Measurements from ENCODE around the gene IQCE.

IQCE gene

GRCh38 chr7:2520131-2520760 is 38.5 kb upstream of the IQCE start:
- Histone ChIP-seq H3K4me2 (ENCODE audit: low read length) (peak overlapping the region; percentile 34; the same call in 1 of the 2 replicates), H4K20me1 (ENCODE audit: insufficient read depth, low read length) (no peaks in the 10 kb centered on the region), H3K79me2 (ENCODE audit: insufficient read depth, low read length) (no peaks in the 10 kb centered on the region), H3F3A (ENCODE audit: insufficient read depth, low read length) (no peaks in the 10 kb centered on the region), H3K27me3 (ENCODE audit: insufficient read depth, low read length) (peaks cover 17% of the 10 kb centered on the region), H3K4me1 (ENCODE audit: insufficient read depth, low read length, severe bottlenecking) (peaks cover 11% of the 10 kb centered on the region), H3K9me2 (ENCODE audit: low read depth, low read length) (no peaks in the 10 kb centered on the region), H3K9ac (ENCODE audit: low read length) (no peak overlapping the region), H3K36me3 (ENCODE audit: insufficient read depth, low read length) (no peaks in the 10 kb centered on the region), H3K9me3 (ENCODE audit: low read length) (no peaks in the 10 kb centered on the region), H3K4me3 (ENCODE audit: low read depth, low read length, poor library complexity, severe bottlenecking) (no peak overlapping the region), H2AFZ (ENCODE audit: low read length) (no peak overlapping the region), H3K27ac (ENCODE audit: low read depth, low read length, poor library complexity, severe bottlenecking) (no peak overlapping the region)
- TF ChIP-seq CTCF (IDR thresholded peaks at IDR 0.05; ENCODE audit: low read length) (no peak), EZH2 (IDR thresholded peaks at IDR 0.05; ENCODE audit: borderline replicate concordance, low read length) (no peak)

GRCh38 chr7:2520761-2521290 is 38.0 kb upstream of the IQCE start:
- no peaks in the 10 kb centered on the region for H3K9me2 ChIP-seq (ENCODE audit: low read depth, low read length)
- no peak overlapping the region for H3K4me2 ChIP-seq (ENCODE audit: low read length)
- peaks cover 11% of the 10 kb centered on the region for H3K4me1 ChIP-seq (ENCODE audit: insufficient read depth, low read length, severe bottlenecking)
- no peak for TF ChIP-seq EZH2 (IDR thresholded peaks at IDR 0.05; ENCODE audit: borderline replicate concordance, low read length)
- TF ChIP-seq CTCF (IDR thresholded peaks at IDR 0.05; ENCODE audit: low read length), result no peak
- H3K79me2 ChIP-seq (ENCODE audit: insufficient read depth, low read length), result no peaks in the 10 kb centered on the region
- no peaks in the 10 kb centered on the region for H3K9me3 ChIP-seq (ENCODE audit: low read length)
- H3K36me3 ChIP-seq (ENCODE audit: insufficient read depth, low read length), result no peaks in the 10 kb centered on the region
- no peak overlapping the region for H3K4me3 ChIP-seq (ENCODE audit: low read depth, low read length, poor library complexity, severe bottlenecking)
- no peak overlapping the region for H3K27ac ChIP-seq (ENCODE audit: low read depth, low read length, poor library complexity, severe bottlenecking)
- no peak overlapping the region for H3K9ac ChIP-seq (ENCODE audit: low read length)
- no peaks in the 10 kb centered on the region for H4K20me1 ChIP-seq (ENCODE audit: insufficient read depth, low read length)
- H3F3A ChIP-seq (ENCODE audit: insufficient read depth, low read length), result no peaks in the 10 kb centered on the region
- H2AFZ ChIP-seq (ENCODE audit: low read length), result no peak overlapping the region
- H3K27me3 ChIP-seq (ENCODE audit: insufficient read depth, low read length), result peaks cover 23% of the 10 kb centered on the region

- H2AFZ ChIP-seq (ENCODE audit: low read length), result no peak overlapping the region
- no peak overlapping the region for H3K27ac ChIP-seq (ENCODE audit: low read depth, low read length, poor library complexity, severe bottlenecking)
- no peaks in the 10 kb centered on the region for H4K20me1 ChIP-seq (ENCODE audit: insufficient read depth, low read length)
- H3K4me1 ChIP-seq (ENCODE audit: insufficient read depth, low read length, severe bottlenecking), result peaks cover 11% of the 10 kb centered on the region
- no peak overlapping the region for H3K9ac ChIP-seq (ENCODE audit: low read length)
- no peaks in the 10 kb centered on the region for H3K9me3 ChIP-seq (ENCODE audit: low read length)
- no peaks in the 10 kb centered on the region for H3K9me2 ChIP-seq (ENCODE audit: low read depth, low read length)
- TF ChIP-seq EZH2 (IDR thresholded peaks at IDR 0.05; ENCODE audit: borderline replicate concordance, low read length) (no peak), CTCF (IDR thresholded peaks at IDR 0.05; ENCODE audit: low read length) (no peak)
- no peak overlapping the region for H3K4me3 ChIP-seq (ENCODE audit: low read depth, low read length, poor library complexity, severe bottlenecking)
- H3K79me2 ChIP-seq (ENCODE audit: insufficient read depth, low read length), result no peaks in the 10 kb centered on the region
- peaks cover 27% of the 10 kb centered on the region for H3K27me3 ChIP-seq (ENCODE audit: insufficient read depth, low read length)
- H3K4me2 ChIP-seq (ENCODE audit: low read length), result no peak overlapping the region
- no peaks in the 10 kb centered on the region for H3K36me3 ChIP-seq (ENCODE audit: insufficient read depth, low read length)
- no peaks in the 10 kb centered on the region for H3F3A ChIP-seq (ENCODE audit: insufficient read depth, low read length)
Observed at GRCh38 chr7:2521341-2521745, 37.4 kb upstream of the IQCE start.
